Gastrocnemius medialis (tissue), 4 donors: Measurements from ENCODE around the gene RBMS3.

Source experiments
- CTCF ChIP-seq, 5 experiments: fragments of 450-650 bp in 3 of 5; fragments of 200-600 bp in 2 of 5; sonication (generic) in 2 of 5; IDR thresholded peaks in 4 of 5; conservative IDR thresholded peaks in 1 of 5; 1 replicate in 4 of 5; 2 replicates in 1 of 5; pipeline ENCODE4 v1.5.1; 2016 to 2019; ENCODE audit warnings: antibody characterized with exemption in 5 of 5, mild to moderate bottlenecking in 3 of 5, moderate library complexity in 3 of 5
- POLR2A ChIP-seq, 2 donors: fragments of 450-650 bp; IDR thresholded peaks; one replicate each; pipeline ENCODE4 v1.6.1; 2017; ENCODE audit warnings: antibody characterized with exemption in 2 of 2, mild to moderate bottlenecking in 2 of 2, moderate library complexity in 2 of 2

GRCh38 chr3:29406291-29406832 lies 125.5 kb downstream of the RBMS3 start:
- TF ChIP-seq CTCF (IDR thresholded peaks at IDR 0.05 in 4 of 5, conservative IDR thresholded peaks at IDR 0.05 in 1 of 5) = no peak
- no peak for TF ChIP-seq POLR2A (IDR thresholded peaks at IDR 0.05)
